H9 (cell line): ENCODE results near the gene ADSS1. TPM values are rescaled to one million over a fixed set of nuclear protein-coding genes. Genes with fewer than 3 reads are reported as not detected.

Experiments used
- DNase-seq: peaks from one replicate; pipeline ENCODE4 v3.0.0-alpha.2; 2017
- H2AFZ ChIP-seq: one replicate; pipeline ENCODE4 v1.6.1; 2013; ENCODE audit warnings: mild to moderate bottlenecking, low read length, control low read depth, moderate library complexity
- H2AK5ac ChIP-seq: 2 replicates; pipeline ENCODE4 v1.6.1; 2013; ENCODE audit warnings: low read length, control low read depth, mixed read lengths; ENCODE audit not compliant: insufficient read length
- H2BK120ac ChIP-seq: one replicate; pipeline ENCODE4 v1.6.1; 2013; ENCODE audit warnings: low read depth, mild to moderate bottlenecking, low read length, control low read depth, inconsistent platforms; ENCODE audit not compliant: poor library complexity, severe bottlenecking
- H2BK12ac ChIP-seq: 2 replicates; pipeline ENCODE4 v1.6.1; 2013; ENCODE audit warnings: low read length, control low read depth, mixed read lengths, low read depth; ENCODE audit not compliant: insufficient read length
- H2BK15ac ChIP-seq: 2 replicates; pipeline ENCODE4 v1.6.1; 2013; ENCODE audit warnings: low read depth, low read length, control low read depth
- H2BK20ac ChIP-seq: one replicate; pipeline ENCODE4 v1.6.1; 2013; ENCODE audit warnings: low read depth, mild to moderate bottlenecking, low read length, control low read depth, inconsistent platforms; ENCODE audit not compliant: poor library complexity, severe bottlenecking
- H2BK5ac ChIP-seq: 2 replicates; pipeline ENCODE4 v1.6.1; 2013; ENCODE audit warnings: low read length, control low read depth, mixed read lengths; ENCODE audit not compliant: insufficient read length
- H3K14ac ChIP-seq: 2 replicates; pipeline ENCODE4 v1.6.1; 2013; ENCODE audit warnings: low read length, control low read depth; ENCODE audit not compliant: insufficient read depth
- H3K18ac ChIP-seq: 2 replicates; pipeline ENCODE4 v1.6.1; 2013; ENCODE audit warnings: low read depth, mild to moderate bottlenecking, mixed read lengths, low read length, control low read depth; ENCODE audit not compliant: insufficient read length
- H3K23ac ChIP-seq: 2 replicates; pipeline ENCODE4 v1.6.1; 2013; ENCODE audit warnings: low read length, control low read depth, mixed read lengths, low read depth; ENCODE audit not compliant: insufficient read length
- H3K23me2 ChIP-seq: 2 replicates; pipeline ENCODE4 v1.6.1; 2013; ENCODE audit warnings: low read depth, mild to moderate bottlenecking, mixed read lengths, low read length, control low read depth; ENCODE audit not compliant: insufficient read length, poor library complexity, severe bottlenecking
- H3K27ac ChIP-seq: 2 replicates; pipeline ENCODE4 v1.5.1; 2013; ENCODE audit warnings: low read length, control low read depth, mixed read lengths, low read depth; ENCODE audit not compliant: insufficient read length
- H3K27me3 ChIP-seq: 2 replicates; pipeline ENCODE4 v1.6.1; 2013; ENCODE audit warnings: low read length, control low read depth, inconsistent platforms; ENCODE audit not compliant: insufficient read depth
- H3K4ac ChIP-seq: 2 replicates; pipeline ENCODE4 v1.6.1; 2013; ENCODE audit warnings: low read depth, mild to moderate bottlenecking, control low read depth, inconsistent platforms, low read length, moderate library complexity
- H3K4me1 ChIP-seq: 2 replicates; pipeline ENCODE4 v1.6.1; 2013; ENCODE audit warnings: low read length, control low read depth, inconsistent platforms; ENCODE audit not compliant: insufficient read depth
- H3K4me2 ChIP-seq: 2 replicates; pipeline ENCODE4 v1.6.1; 2013; ENCODE audit warnings: low read length, control low read depth, mixed read lengths; ENCODE audit not compliant: insufficient read length, insufficient read depth
- H3K56ac ChIP-seq: 2 replicates; pipeline ENCODE4 v1.6.1; 2013; ENCODE audit warnings: low read depth, mild to moderate bottlenecking, mixed read lengths, low read length, control low read depth; ENCODE audit not compliant: insufficient read length
- H3K79me1 ChIP-seq: 2 replicates; pipeline ENCODE4 v1.6.1; 2013; ENCODE audit warnings: low read depth, mild to moderate bottlenecking, moderate library complexity, low read length, control low read depth, inconsistent platforms; ENCODE audit not compliant: insufficient read depth, poor library complexity, severe bottlenecking
- H3K79me2 ChIP-seq: 2 replicates; pipeline ENCODE4 v1.6.1; 2013; ENCODE audit warnings: low read length, control low read depth, inconsistent platforms; ENCODE audit not compliant: insufficient read depth
- H3K9ac ChIP-seq: 2 replicates; pipeline ENCODE4 v1.6.1; 2013; ENCODE audit warnings: low read length, control low read depth, mixed read lengths; ENCODE audit not compliant: insufficient read length; ENCODE audit errors: extremely low read depth
- H3K9me3 ChIP-seq: one replicate; pipeline ENCODE4 v1.6.1; 2013; ENCODE audit warnings: low read depth, low read length, inconsistent platforms; ENCODE audit not compliant: control insufficient read depth
- H3T11ph ChIP-seq: one replicate; pipeline ENCODE4 v1.6.1; 2013; ENCODE audit warnings: mild to moderate bottlenecking, low read length, control low read depth, inconsistent platforms
- H4K20me1 ChIP-seq: one replicate; pipeline ENCODE4 v1.6.1; 2013; ENCODE audit not compliant: control insufficient read depth, insufficient read length, insufficient read depth
- H4K5ac ChIP-seq: 2 replicates; pipeline ENCODE4 v1.6.1; 2013; ENCODE audit warnings: low read depth, mild to moderate bottlenecking, mixed read lengths, low read length, control low read depth; ENCODE audit not compliant: insufficient read length
- H4K8ac ChIP-seq: replicated peaks from 2 replicates; pipeline ENCODE4 v1.6.1; 2013; ENCODE audit warnings: low read length, control low read depth, mixed read lengths, low read depth; ENCODE audit not compliant: insufficient read length
- H4K91ac ChIP-seq: 2 replicates; pipeline ENCODE4 v1.6.1; 2013; ENCODE audit warnings: low read depth, mild to moderate bottlenecking, moderate library complexity, mixed read lengths, low read length, control low read depth; ENCODE audit not compliant: insufficient read length
- H3K27ac Mint-ChIP-seq, 3 experiments: 2 replicates in 2 of 3; 3 replicates in 1 of 3; pipeline ENCODE4 v1.8.0; 2020 to 2021; ENCODE audit warnings: mixed read lengths in 3 of 3, mild to moderate bottlenecking in 1 of 3, moderate library complexity in 1 of 3
- H3K27me3 Mint-ChIP-seq: 2 replicates; pipeline ENCODE4 v1.8.0; 2021; ENCODE audit warnings: low read depth, mild to moderate bottlenecking, moderate library complexity, mixed read lengths
- H3K36me3 Mint-ChIP-seq, 3 experiments: 2 replicates in 2 of 3; 3 replicates in 1 of 3; pipeline ENCODE4 v1.8.0; 2020 to 2021; ENCODE audit warnings: low read depth in 3 of 3, mixed read lengths in 3 of 3; ENCODE audit not compliant: insufficient read depth in 1 of 3
- H3K4me1 Mint-ChIP-seq, 2 experiments: 2 replicates each; pipeline ENCODE4 v1.8.0; 2020; ENCODE audit warnings: mixed read lengths in 2 of 2
- H3K4me3 Mint-ChIP-seq, 2 experiments: 2 replicates in 1 of 2; 3 replicates in 1 of 2; pipeline ENCODE4 v1.8.0; 2020 to 2021; ENCODE audit warnings: mild to moderate bottlenecking in 2 of 2, mixed read lengths in 2 of 2, moderate library complexity in 1 of 2
- H3K9me3 Mint-ChIP-seq, 2 experiments: 2 replicates in 1 of 2; 3 replicates in 1 of 2; pipeline ENCODE4 v1.8.0; 2020; ENCODE audit warnings: mild to moderate bottlenecking in 2 of 2, mixed read lengths in 2 of 2, moderate library complexity in 1 of 2
- WGBS: extraction: QIAGEN DNeasy Blood & Tissue Kit; methylation state at CpG from one replicate; pipeline ENCODE4 v1.1.7; 2013; ENCODE audit warnings: missing lambda C conversion rate, low lambda C conversion rate, mixed read lengths; ENCODE audit not compliant: insufficient read length; ENCODE audit errors: extremely low coverage; 5-methylcytosine and 5-hydroxymethylcytosine counted together
- total RNA-seq: library from RNA; stranded (reverse); gene quantifications from 2 replicates; pipeline ENCODE4 v1.2.1, GENCODE V29; 2021
- TF ChIP-seq, protein P1 (sequence below): fragments of 200-600 bp; sonication (generic); conservative IDR thresholded peaks from 3 replicates; pipeline ENCODE4 v1.8.0; 2021; ENCODE audit warnings: antibody characterized with exemption, mild to moderate bottlenecking

Gene ADSS1
- total RNA-seq, 1 experiment from 2014 or later: 8.5 TPM

DNA sequence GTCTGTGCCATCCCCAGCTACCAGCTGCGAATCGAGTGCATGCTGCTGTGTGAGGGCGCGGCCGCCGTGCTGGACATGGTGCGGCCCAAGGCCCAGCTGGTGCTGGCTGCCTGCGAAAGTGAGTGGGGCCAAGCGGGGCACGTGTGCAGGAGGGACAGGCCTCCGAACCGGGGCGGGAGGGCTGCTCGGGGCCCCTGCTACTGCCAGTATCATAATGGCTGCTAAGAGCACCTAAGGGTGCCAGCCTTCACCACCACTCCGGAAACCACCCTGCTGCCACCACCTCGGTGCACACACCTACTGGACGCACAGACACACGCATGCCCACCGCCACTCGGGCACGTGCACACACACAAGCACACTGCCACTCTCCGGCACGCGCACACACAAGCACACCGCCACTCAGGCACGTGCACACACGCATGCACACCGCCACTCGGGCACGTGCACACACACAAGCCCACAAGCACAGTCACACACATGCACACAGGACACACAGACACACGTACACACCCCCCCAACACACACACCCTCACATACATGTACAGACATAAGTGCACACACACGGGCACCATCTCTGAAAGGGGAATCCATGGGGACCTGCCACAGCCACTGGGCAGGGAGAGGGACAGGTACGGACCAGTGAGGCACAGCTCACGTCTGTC, 13.8 kb upstream of the ADSS1 start:
- no peak overlapping the region for H2BK20ac ChIP-seq
- no peak overlapping the region for H3K27ac ChIP-seq
- H3K4me3 Mint-ChIP-seq: no peak overlapping the region
- H3T11ph ChIP-seq: no peak overlapping the region
- H2BK5ac ChIP-seq: no peak overlapping the region
- no peaks in the 10 kb centered on the region for H3K79me1 ChIP-seq
- H3K23me2 ChIP-seq: no peaks in the 10 kb centered on the region
- H4K91ac ChIP-seq: no peak overlapping the region
- H3K9me3 Mint-ChIP-seq: no peaks in the 10 kb centered on the region
- no peak overlapping the region for H3K23ac ChIP-seq
- no peak overlapping the region for H2AK5ac ChIP-seq
- peak overlapping the region in 2 of 3 experiments; percentile 14 to 80; a peak in 2 of 7 replicates for H3K27ac Mint-ChIP-seq
- no peaks in the 10 kb centered on the region for H3K9me3 ChIP-seq
- H2BK15ac ChIP-seq: no peak overlapping the region
- no peak overlapping the region for H3K18ac ChIP-seq
- no peak overlapping the region for H3K56ac ChIP-seq
- no peak overlapping the region for H3K4me2 ChIP-seq
- H3K27me3 ChIP-seq: no peaks in the 10 kb centered on the region
- H3K79me2 ChIP-seq: no peaks in the 10 kb centered on the region
- H3K9ac ChIP-seq: no peak overlapping the region
- peaks cover 3 to 16% of the 10 kb centered on the region in 2 experiments for H3K4me1 Mint-ChIP-seq
- H3K36me3 Mint-ChIP-seq: peaks cover 4 to 22% (median 21%) of the 10 kb centered on the region in 3 experiments; a peak in 6 of 7 replicates
- H3K14ac ChIP-seq: no peak overlapping the region
- no peak overlapping the region for H2BK120ac ChIP-seq
- H3K4me1 ChIP-seq: no peaks in the 10 kb centered on the region
- DNase-seq: no peak
- no CpG with 5 or more reads among the region's 34 CpGs for WGBS
- no peak overlapping the region for H4K8ac ChIP-seq
- no peak overlapping the region for H3K4ac ChIP-seq
- no peaks in the 10 kb centered on the region for H4K20me1 ChIP-seq
- no peak overlapping the region for H2BK12ac ChIP-seq
- TF ChIP-seq, protein P1, sequence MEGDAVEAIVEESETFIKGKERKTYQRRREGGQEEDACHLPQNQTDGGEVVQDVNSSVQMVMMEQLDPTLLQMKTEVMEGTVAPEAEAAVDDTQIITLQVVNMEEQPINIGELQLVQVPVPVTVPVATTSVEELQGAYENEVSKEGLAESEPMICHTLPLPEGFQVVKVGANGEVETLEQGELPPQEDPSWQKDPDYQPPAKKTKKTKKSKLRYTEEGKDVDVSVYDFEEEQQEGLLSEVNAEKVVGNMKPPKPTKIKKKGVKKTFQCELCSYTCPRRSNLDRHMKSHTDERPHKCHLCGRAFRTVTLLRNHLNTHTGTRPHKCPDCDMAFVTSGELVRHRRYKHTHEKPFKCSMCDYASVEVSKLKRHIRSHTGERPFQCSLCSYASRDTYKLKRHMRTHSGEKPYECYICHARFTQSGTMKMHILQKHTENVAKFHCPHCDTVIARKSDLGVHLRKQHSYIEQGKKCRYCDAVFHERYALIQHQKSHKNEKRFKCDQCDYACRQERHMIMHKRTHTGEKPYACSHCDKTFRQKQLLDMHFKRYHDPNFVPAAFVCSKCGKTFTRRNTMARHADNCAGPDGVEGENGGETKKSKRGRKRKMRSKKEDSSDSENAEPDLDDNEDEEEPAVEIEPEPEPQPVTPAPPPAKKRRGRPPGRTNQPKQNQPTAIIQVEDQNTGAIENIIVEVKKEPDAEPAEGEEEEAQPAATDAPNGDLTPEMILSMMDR: no peak
- no peak overlapping the region for H4K5ac ChIP-seq
- H3K27me3 Mint-ChIP-seq: no peaks in the 10 kb centered on the region
- no peak overlapping the region for H2AFZ ChIP-seq
